Measurements from ENCODE around the gene CLDN2. TPM values are rescaled to one million over a fixed set of nuclear protein-coding genes. Genes with fewer than 3 reads are reported as not detected.

CLDN2 gene
- total RNA-seq, 1 experiment from 2014 or later: not detected

GRCh38 chrX:106952538-106952937 lies 32.3 kb downstream of the CLDN2 start:
- TF ChIP-seq, protein P1, sequence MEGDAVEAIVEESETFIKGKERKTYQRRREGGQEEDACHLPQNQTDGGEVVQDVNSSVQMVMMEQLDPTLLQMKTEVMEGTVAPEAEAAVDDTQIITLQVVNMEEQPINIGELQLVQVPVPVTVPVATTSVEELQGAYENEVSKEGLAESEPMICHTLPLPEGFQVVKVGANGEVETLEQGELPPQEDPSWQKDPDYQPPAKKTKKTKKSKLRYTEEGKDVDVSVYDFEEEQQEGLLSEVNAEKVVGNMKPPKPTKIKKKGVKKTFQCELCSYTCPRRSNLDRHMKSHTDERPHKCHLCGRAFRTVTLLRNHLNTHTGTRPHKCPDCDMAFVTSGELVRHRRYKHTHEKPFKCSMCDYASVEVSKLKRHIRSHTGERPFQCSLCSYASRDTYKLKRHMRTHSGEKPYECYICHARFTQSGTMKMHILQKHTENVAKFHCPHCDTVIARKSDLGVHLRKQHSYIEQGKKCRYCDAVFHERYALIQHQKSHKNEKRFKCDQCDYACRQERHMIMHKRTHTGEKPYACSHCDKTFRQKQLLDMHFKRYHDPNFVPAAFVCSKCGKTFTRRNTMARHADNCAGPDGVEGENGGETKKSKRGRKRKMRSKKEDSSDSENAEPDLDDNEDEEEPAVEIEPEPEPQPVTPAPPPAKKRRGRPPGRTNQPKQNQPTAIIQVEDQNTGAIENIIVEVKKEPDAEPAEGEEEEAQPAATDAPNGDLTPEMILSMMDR (conservative IDR thresholded peaks at IDR 0.05): no peak
- no peak for TF ChIP-seq EZH2 (IDR thresholded peaks at IDR 0.05; ENCODE audit: low read depth)
- Histone ChIP-seq H3K79me2 (ENCODE audit: low read depth) (no peaks in the 10 kb centered on the region), H3K27me3 (ENCODE audit: insufficient read depth, low read depth) (no peaks in the 10 kb centered on the region), H3K4me1 (replicated peaks; ENCODE audit: insufficient read depth) (peaks cover 23% of the 10 kb centered on the region), H3K9me3 (ENCODE audit: insufficient read depth, low read depth) (no peaks in the 10 kb centered on the region), H3F3A (ENCODE audit: insufficient read depth, low read depth) (no peaks in the 10 kb centered on the region), H2AFZ (no peak overlapping the region), H3K27ac (no peak overlapping the region), H3K36me3 (ENCODE audit: low read depth) (no peaks in the 10 kb centered on the region), H3K9me2 (ENCODE audit: insufficient read depth) (no peaks in the 10 kb centered on the region), H4K20me1 (ENCODE audit: insufficient read depth) (no peaks in the 10 kb centered on the region), H3K4me2 (no peak overlapping the region), H3K4me3 (no peak overlapping the region)
- BruUV-seq (replicated peaks): no TSS peak
- intact Hi-C loops (cut with micrococcal nuclease; ENCODE audit: unreplicated experiment): no loop called here
- ChIA-PET CTCF (no interaction called here), POLR2A (ENCODE audit: unreplicated experiment) (no interaction called here)
- no peak for DNase-seq

- no peak for TF ChIP-seq EZH2 (IDR thresholded peaks at IDR 0.05; ENCODE audit: low read depth)
- TF ChIP-seq, protein P1 (conservative IDR thresholded peaks at IDR 0.05): peak; percentile 74
- Histone ChIP-seq H3K4me2 (no peak overlapping the region), H3K4me1 (replicated peaks; ENCODE audit: insufficient read depth) (peaks cover 23% of the 10 kb centered on the region), H4K20me1 (ENCODE audit: insufficient read depth) (no peaks in the 10 kb centered on the region), H3F3A (ENCODE audit: insufficient read depth, low read depth) (no peaks in the 10 kb centered on the region), H3K9me3 (ENCODE audit: insufficient read depth, low read depth) (no peaks in the 10 kb centered on the region), H3K27me3 (ENCODE audit: insufficient read depth, low read depth) (no peaks in the 10 kb centered on the region), H3K36me3 (ENCODE audit: low read depth) (no peaks in the 10 kb centered on the region), H3K79me2 (ENCODE audit: low read depth) (no peaks in the 10 kb centered on the region), H3K27ac (no peak overlapping the region), H3K9me2 (ENCODE audit: insufficient read depth) (no peaks in the 10 kb centered on the region), H2AFZ (no peak overlapping the region), H3K4me3 (no peak overlapping the region)
- BruUV-seq (replicated peaks): no TSS peak
- no peak for DNase-seq
- CTCF ChIA-PET: no interaction called here
- intact Hi-C loops (cut with micrococcal nuclease; ENCODE audit: unreplicated experiment): no loop called here
- POLR2A ChIA-PET (ENCODE audit: unreplicated experiment): no interaction called here
These were observed 32.8 kb downstream of the CLDN2 start for GRCh38 chrX:106952988-106953387.

GRCh38 chrX:106954041-106954440 lies 33.8 kb downstream of the CLDN2 start:
- H3K27ac ChIP-seq: no peak overlapping the region
- no peaks in the 10 kb centered on the region for H3F3A ChIP-seq (ENCODE audit: insufficient read depth, low read depth)
- TF ChIP-seq, protein P1 (conservative IDR thresholded peaks at IDR 0.05): no peak
- no peak for TF ChIP-seq EZH2 (IDR thresholded peaks at IDR 0.05; ENCODE audit: low read depth)
- 0 out of 2 replicates have a peak overlapping the region, but pooled peaks have one; percentile 32 for H3K4me2 ChIP-seq
- no peaks in the 10 kb centered on the region for H4K20me1 ChIP-seq (ENCODE audit: insufficient read depth)
- no peaks in the 10 kb centered on the region for H3K27me3 ChIP-seq (ENCODE audit: insufficient read depth, low read depth)
- no peaks in the 10 kb centered on the region for H3K79me2 ChIP-seq (ENCODE audit: low read depth)
- DNase-seq: no peak
- H3K4me1 ChIP-seq (replicated peaks; ENCODE audit: insufficient read depth): peaks cover 23% of the 10 kb centered on the region
- no peaks in the 10 kb centered on the region for H3K9me3 ChIP-seq (ENCODE audit: insufficient read depth, low read depth)
- H3K36me3 ChIP-seq (ENCODE audit: low read depth): no peaks in the 10 kb centered on the region
- CTCF ChIA-PET: no interaction called here
- no TSS peak for BruUV-seq (replicated peaks)
- intact Hi-C loops (cut with micrococcal nuclease; ENCODE audit: unreplicated experiment): loop anchor here (2.0 kb wide), 1 partner anchor 59 kb away; no protein-coding TSS in a partner anchor
- H3K4me3 ChIP-seq: no peak overlapping the region
- no peak overlapping the region for H2AFZ ChIP-seq
- POLR2A ChIA-PET (ENCODE audit: unreplicated experiment): no interaction called here
- H3K9me2 ChIP-seq (ENCODE audit: insufficient read depth): no peaks in the 10 kb centered on the region
